ENCODE data around the gene MMAB.
A peak's percentile ranks its signal among the peaks of the same experiment; 100 is the strongest.

DNA sequence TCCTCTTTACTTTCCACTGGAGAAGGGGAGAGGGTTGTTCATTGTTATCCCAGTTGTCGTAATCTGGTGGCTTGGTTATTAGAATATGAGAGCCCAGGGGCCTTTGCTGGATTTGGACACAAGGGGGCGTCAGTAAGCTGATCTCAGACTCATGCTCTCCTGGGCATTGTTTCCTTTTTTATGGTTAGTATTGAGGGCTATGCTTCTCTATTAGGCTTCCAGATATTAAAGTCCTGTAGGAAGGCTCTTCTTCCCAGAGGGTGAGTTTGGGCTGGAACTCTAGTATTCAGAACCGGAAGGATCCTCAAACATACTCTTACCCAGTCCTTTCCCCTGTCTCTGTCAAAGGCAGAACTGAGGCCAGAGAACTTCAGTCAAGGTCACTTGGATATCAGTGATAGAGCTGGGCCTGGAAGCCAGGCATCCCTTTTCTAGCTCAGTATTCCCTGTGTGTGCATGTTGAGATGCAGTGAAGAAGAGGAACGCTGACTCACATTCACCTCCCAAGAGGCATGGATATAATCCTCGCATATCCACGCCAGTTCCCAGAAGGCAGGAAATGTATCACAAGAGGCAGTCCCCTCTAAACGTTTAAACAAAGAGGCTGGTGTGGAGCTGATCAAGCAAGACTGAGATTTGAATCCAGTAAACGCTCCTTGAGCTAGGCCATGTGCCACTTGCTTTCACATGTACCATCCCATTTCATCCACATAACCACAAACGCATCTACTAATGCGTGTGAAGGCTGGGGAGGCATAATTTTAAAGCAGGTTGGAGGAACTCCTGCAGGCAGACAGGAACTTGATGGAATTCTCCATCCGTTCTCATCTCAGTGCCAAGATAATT is 54.3 kb downstream of the MMAB start:
- TF ChIP-seq, protein P1, sequence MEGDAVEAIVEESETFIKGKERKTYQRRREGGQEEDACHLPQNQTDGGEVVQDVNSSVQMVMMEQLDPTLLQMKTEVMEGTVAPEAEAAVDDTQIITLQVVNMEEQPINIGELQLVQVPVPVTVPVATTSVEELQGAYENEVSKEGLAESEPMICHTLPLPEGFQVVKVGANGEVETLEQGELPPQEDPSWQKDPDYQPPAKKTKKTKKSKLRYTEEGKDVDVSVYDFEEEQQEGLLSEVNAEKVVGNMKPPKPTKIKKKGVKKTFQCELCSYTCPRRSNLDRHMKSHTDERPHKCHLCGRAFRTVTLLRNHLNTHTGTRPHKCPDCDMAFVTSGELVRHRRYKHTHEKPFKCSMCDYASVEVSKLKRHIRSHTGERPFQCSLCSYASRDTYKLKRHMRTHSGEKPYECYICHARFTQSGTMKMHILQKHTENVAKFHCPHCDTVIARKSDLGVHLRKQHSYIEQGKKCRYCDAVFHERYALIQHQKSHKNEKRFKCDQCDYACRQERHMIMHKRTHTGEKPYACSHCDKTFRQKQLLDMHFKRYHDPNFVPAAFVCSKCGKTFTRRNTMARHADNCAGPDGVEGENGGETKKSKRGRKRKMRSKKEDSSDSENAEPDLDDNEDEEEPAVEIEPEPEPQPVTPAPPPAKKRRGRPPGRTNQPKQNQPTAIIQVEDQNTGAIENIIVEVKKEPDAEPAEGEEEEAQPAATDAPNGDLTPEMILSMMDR (conservative IDR thresholded peaks at IDR 0.05): peak; percentile 90
- TF ChIP-seq ZFX (IDR thresholded peaks at IDR 0.05): no peak
